ENCODE data around the gene CLEC2L.

DNA sequence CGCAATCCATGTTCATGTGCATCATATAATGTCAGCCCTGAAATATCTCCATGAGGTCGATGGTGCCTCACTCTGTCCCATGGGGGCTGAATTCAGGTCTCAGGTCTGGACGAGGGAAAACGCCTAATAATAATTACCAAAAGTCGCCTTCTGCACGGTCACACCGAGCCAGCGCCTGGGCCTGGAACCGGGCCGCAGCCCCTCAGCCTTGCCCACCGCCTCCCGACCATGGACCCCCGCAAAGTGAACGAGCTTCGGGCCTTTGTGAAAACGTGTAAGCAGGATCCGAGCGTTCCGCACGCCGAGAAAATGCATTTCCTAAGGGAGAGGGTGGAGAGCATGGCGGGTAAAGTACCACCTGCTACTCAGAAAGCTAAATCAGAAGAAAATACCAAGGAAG, 21.3 kb upstream of the CLEC2L start:
- TF ChIP-seq, protein P1, sequence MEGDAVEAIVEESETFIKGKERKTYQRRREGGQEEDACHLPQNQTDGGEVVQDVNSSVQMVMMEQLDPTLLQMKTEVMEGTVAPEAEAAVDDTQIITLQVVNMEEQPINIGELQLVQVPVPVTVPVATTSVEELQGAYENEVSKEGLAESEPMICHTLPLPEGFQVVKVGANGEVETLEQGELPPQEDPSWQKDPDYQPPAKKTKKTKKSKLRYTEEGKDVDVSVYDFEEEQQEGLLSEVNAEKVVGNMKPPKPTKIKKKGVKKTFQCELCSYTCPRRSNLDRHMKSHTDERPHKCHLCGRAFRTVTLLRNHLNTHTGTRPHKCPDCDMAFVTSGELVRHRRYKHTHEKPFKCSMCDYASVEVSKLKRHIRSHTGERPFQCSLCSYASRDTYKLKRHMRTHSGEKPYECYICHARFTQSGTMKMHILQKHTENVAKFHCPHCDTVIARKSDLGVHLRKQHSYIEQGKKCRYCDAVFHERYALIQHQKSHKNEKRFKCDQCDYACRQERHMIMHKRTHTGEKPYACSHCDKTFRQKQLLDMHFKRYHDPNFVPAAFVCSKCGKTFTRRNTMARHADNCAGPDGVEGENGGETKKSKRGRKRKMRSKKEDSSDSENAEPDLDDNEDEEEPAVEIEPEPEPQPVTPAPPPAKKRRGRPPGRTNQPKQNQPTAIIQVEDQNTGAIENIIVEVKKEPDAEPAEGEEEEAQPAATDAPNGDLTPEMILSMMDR (IDR thresholded peaks at IDR 0.05) = no peak
- TF ChIP-seq POLR2A (IDR thresholded peaks at IDR 0.05) = no peak

All from transverse colon (tissue), 3 donors.